ENCODE results near the gene ADAD2.
"Not testable (repeated sequence)": the region's sequence is repeated elsewhere in the genome, so short reads cannot be mapped to it uniquely, and the experiment has no call there.

DNA sequence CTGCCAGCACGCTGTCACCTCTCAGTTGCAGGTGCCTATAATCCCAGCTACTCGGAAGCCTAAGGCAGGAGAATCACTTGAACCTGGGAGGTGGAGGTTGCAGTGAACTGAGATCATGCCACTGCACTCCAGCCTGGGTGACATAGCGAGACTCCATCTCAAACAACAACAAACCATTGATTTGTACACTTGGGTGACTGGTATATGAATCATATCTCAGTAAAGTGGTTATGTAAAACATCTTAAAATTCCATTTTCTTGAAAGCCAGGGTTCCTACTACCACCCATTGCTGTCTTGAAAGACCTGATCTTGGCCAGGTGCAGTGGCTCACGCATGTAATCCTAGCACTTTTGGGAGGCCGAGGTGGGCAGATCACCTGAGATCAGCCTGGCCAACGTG lies 14.2 kb downstream of the ADAD2 start:
- TF ChIP-seq, protein P1, sequence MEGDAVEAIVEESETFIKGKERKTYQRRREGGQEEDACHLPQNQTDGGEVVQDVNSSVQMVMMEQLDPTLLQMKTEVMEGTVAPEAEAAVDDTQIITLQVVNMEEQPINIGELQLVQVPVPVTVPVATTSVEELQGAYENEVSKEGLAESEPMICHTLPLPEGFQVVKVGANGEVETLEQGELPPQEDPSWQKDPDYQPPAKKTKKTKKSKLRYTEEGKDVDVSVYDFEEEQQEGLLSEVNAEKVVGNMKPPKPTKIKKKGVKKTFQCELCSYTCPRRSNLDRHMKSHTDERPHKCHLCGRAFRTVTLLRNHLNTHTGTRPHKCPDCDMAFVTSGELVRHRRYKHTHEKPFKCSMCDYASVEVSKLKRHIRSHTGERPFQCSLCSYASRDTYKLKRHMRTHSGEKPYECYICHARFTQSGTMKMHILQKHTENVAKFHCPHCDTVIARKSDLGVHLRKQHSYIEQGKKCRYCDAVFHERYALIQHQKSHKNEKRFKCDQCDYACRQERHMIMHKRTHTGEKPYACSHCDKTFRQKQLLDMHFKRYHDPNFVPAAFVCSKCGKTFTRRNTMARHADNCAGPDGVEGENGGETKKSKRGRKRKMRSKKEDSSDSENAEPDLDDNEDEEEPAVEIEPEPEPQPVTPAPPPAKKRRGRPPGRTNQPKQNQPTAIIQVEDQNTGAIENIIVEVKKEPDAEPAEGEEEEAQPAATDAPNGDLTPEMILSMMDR (IDR thresholded peaks at IDR 0.05) = not testable (repeated sequence)
- not testable (repeated sequence) for TF ChIP-seq ZFX (IDR thresholded peaks at IDR 0.05; ENCODE audit: borderline replicate concordance)

All from 22Rv1 (cell line).